HUES48 (cell line): Measurements from ENCODE around the gene PDCD10.

Experiments
- H3K27ac ChIP-seq: one replicate; pipeline ENCODE4 v1.7.0; 2013; ENCODE audit warnings: low read depth, low read length, inconsistent platforms
- H3K27me3 ChIP-seq: 2 replicates; pipeline ENCODE4 v1.6.1; 2013; ENCODE audit warnings: mild to moderate bottlenecking, low read length; ENCODE audit not compliant: control insufficient read depth, insufficient read depth
- H3K36me3 ChIP-seq: 2 replicates; pipeline ENCODE4 v1.6.1; 2013; ENCODE audit warnings: low read length; ENCODE audit not compliant: control insufficient read depth, insufficient read depth
- H3K4me1 ChIP-seq: 2 replicates; pipeline ENCODE4 v1.6.1; 2013; ENCODE audit warnings: mild to moderate bottlenecking, low read length; ENCODE audit not compliant: control insufficient read depth, insufficient read depth
- H3K4me3 ChIP-seq: 2 replicates; pipeline ENCODE4 v1.5.1; 2013; ENCODE audit warnings: mild to moderate bottlenecking, low read depth, low read length
- H3K9ac ChIP-seq: 2 replicates; pipeline ENCODE4 v1.6.1; 2013; ENCODE audit warnings: mild to moderate bottlenecking, low read depth, low read length, moderate library complexity
- H3K9me3 ChIP-seq: 2 replicates; pipeline ENCODE4 v1.6.1; 2013; ENCODE audit warnings: low read length; ENCODE audit not compliant: control insufficient read depth, insufficient read depth

PDCD10 gene

GRCh38 chr3:167734498-167735232 lies at the start of gene PDCD10:
TSS of gene PDCD10 (minus strand) at chr3:167734892. CDS start at chr3:167720157, 14,735 bp downstream.
- Histone ChIP-seq H3K9ac (peak within 1 kb of the TSS; percentile 92), H3K27me3 (no peaks in the 10 kb centered on the region), H3K4me1 (peaks cover 34% of the 10 kb centered on the region), H3K4me3 (peak within 1 kb of the TSS; percentile 94), H3K27ac (peak within 1 kb of the TSS; percentile 93), H3K9me3 (no peaks in the 10 kb centered on the region), H3K36me3 (0 out of 2 replicates have a peak, but pooled peaks cover 7% of the 10 kb centered on the region)

DNA sequence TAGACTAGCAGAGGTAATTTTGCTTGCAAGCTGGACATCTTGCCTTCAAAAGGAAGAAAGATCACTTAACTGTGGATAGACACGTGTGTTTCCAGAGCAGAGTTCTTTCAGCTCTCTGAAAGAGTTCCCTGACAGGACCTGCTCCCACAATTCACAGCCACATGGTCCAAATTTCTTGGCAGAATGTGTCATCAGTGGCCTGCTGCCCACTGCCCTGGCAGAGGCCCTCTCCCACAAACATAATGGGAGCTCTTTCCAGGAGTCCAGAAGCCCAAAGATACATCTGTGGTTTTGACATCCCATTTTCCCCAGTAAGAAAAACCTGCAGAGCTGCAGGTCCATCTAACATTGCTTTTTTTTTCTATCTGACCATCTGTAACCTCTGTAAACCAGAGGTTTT lies 49.1 kb upstream of the PDCD10 start:
- no peaks in the 10 kb centered on the region for H3K27me3 ChIP-seq
- peaks cover 14% of the 10 kb centered on the region for H3K4me1 ChIP-seq
- H3K9ac ChIP-seq, result no peak overlapping the region
- H3K9me3 ChIP-seq, result no peaks in the 10 kb centered on the region
- H3K4me3 ChIP-seq, result no peak overlapping the region
- no peaks in the 10 kb centered on the region for H3K36me3 ChIP-seq
- H3K27ac ChIP-seq, result no peak overlapping the region

GRCh38 chr3:167780214-167780883 lies 45.7 kb upstream of the PDCD10 start:
- H3K27me3 ChIP-seq, result no peaks in the 10 kb centered on the region
- no peak overlapping the region for H3K27ac ChIP-seq
- H3K36me3 ChIP-seq, result no peaks in the 10 kb centered on the region
- H3K9ac ChIP-seq, result no peak overlapping the region
- no peaks in the 10 kb centered on the region for H3K9me3 ChIP-seq
- no peak overlapping the region for H3K4me3 ChIP-seq
- peaks cover 14% of the 10 kb centered on the region for H3K4me1 ChIP-seq

- H3K4me1 ChIP-seq, result peaks cover 14% of the 10 kb centered on the region
- H3K27ac ChIP-seq, result no peak overlapping the region
- H3K9me3 ChIP-seq, result no peaks in the 10 kb centered on the region
- H3K9ac ChIP-seq, result no peak overlapping the region
- H3K27me3 ChIP-seq, result no peaks in the 10 kb centered on the region
- H3K4me3 ChIP-seq, result no peak overlapping the region
- H3K36me3 ChIP-seq, result no peaks in the 10 kb centered on the region
Measured at GRCh38 chr3:167777356-167777755, 42.7 kb upstream of the PDCD10 start.

GRCh38 chr3:167776066-167776685 lies 41.5 kb upstream of the PDCD10 start:
- H3K9ac ChIP-seq, result no peak overlapping the region
- no peak overlapping the region for H3K4me3 ChIP-seq
- H3K4me1 ChIP-seq, result peaks cover 14% of the 10 kb centered on the region
- H3K9me3 ChIP-seq, result no peaks in the 10 kb centered on the region
- H3K36me3 ChIP-seq, result no peaks in the 10 kb centered on the region
- H3K27ac ChIP-seq, result no peak overlapping the region
- no peaks in the 10 kb centered on the region for H3K27me3 ChIP-seq

GRCh38 chr3:167773584-167773983 lies 38.9 kb upstream of the PDCD10 start:
- no peak overlapping the region for H3K9ac ChIP-seq
- H3K9me3 ChIP-seq, result no peaks in the 10 kb centered on the region
- no peak overlapping the region for H3K27ac ChIP-seq
- H3K27me3 ChIP-seq, result no peaks in the 10 kb centered on the region
- no peak overlapping the region for H3K4me3 ChIP-seq
- H3K4me1 ChIP-seq, result no peaks in the 10 kb centered on the region
- no peaks in the 10 kb centered on the region for H3K36me3 ChIP-seq

- Histone ChIP-seq H3K9me3 (no peaks in the 10 kb centered on the region), H3K27me3 (no peaks in the 10 kb centered on the region), H3K9ac (no peak overlapping the region), H3K36me3 (no peaks in the 10 kb centered on the region), H3K4me3 (no peak overlapping the region), H3K27ac (no peak overlapping the region), H3K4me1 (no peaks in the 10 kb centered on the region)
Measured at GRCh38 chr3:167772992-167773391, 38.3 kb upstream of the PDCD10 start.

DNA sequence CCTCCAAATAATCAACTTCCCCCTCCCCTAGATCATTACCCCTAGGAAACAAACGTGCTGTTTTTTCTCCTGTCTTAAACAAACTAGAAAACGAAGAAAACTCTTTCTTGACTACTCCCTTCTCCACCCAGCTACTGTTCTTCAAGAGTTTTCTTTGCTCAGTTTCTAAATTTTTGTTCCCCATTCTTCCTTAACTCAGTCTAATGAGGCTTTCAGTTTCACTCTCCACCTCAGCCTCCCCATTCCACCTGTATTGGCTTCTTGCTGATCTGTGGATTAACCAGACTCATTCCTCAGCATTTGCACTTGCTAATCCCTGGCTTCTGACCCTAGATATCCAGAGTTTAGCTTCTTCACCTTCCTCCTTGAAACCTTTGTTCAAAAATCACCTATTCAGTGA lies 27.6 kb upstream of the PDCD10 start:
- Histone ChIP-seq H3K36me3 (no peaks in the 10 kb centered on the region), H3K4me3 (no peak overlapping the region), H3K9me3 (peaks cover 7% of the 10 kb centered on the region), H3K27ac (no peak overlapping the region), H3K27me3 (no peaks in the 10 kb centered on the region), H3K9ac (no peak overlapping the region), H3K4me1 (no peaks in the 10 kb centered on the region)

- no peaks in the 10 kb centered on the region for H3K4me1 ChIP-seq
- H3K4me3 ChIP-seq, result no peak overlapping the region
- no peaks in the 10 kb centered on the region for H3K27me3 ChIP-seq
- peaks cover 7% of the 10 kb centered on the region for H3K9me3 ChIP-seq
- no peak overlapping the region for H3K9ac ChIP-seq
- H3K36me3 ChIP-seq, result no peaks in the 10 kb centered on the region
- no peak overlapping the region for H3K27ac ChIP-seq
Measured at GRCh38 chr3:167761302-167761701, 26.6 kb upstream of the PDCD10 start.

GRCh38 chr3:167754049-167754448 lies 19.4 kb upstream of the PDCD10 start:
- Histone ChIP-seq H3K9ac (no peak overlapping the region), H3K27ac (no peak overlapping the region), H3K36me3 (no peaks in the 10 kb centered on the region), H3K4me3 (no peak overlapping the region), H3K4me1 (no peaks in the 10 kb centered on the region), H3K9me3 (no peaks in the 10 kb centered on the region), H3K27me3 (no peaks in the 10 kb centered on the region)
